ENCODE results near the gene CYSRT1. TPM values are rescaled to one million over a fixed set of nuclear protein-coding genes. Genes with fewer than 3 reads are reported as not detected.

CYSRT1 gene
- total and polyA plus RNA-seq, 2 donors (not counting 3 experiments of a cell fraction or from before 2014, with no cell fraction given) = 0.44 to 1.1 TPM

DNA sequence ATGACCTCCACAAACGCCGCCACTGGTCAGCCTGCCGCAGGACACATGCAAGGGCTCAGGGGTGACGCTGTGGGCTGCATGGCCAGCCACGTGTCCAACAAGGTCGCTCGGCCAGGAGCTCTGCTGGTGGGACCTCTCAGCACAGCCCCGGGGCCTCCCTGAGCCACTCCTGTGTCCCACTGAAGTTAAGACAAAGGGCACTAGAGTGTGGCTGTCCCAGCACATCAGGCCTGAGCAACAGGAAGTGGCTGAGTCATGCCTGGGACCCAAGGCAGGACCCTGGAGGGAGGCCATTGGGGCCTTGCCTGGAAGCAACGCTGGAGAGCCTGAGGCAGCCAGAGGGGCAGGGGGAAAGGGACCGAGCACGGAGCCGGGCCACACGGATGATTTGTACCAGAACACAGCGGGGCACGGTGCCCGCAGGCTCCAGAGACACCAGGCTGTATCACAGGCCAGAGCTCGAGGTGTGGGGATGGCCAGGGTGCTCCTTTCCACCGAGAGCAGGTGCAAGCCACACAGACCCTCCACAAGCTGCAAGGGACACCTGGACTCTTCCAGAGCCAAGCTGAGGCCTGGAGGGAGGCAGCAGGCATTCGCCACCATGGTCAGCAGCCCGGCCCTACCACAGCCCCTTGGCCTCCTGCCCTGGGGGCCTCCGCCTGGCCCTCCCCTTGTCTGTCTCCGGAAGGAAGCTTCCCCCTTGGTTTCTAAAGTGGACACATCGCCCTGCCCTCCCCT lies 46.6 kb upstream of the CYSRT1 start:
- Histone ChIP-seq H3K4me2 (ENCODE audit: insufficient read depth, low read length) (no peak overlapping the region), H3K9me3 (replicated peaks; ENCODE audit: control insufficient read depth, insufficient read depth, low read length) (no peaks in the 10 kb centered on the region), H3K27ac (ENCODE audit: insufficient read depth, low read depth, low read length) (no peak overlapping the region), H3K4me3 (replicated peaks in 1 of 3; ENCODE audit: insufficient read depth in 1 of 3, low read depth in 1 of 3, low read length in 3 of 3) (no peak overlapping the region), H4K20me1 (replicated peaks; ENCODE audit: control insufficient read depth, extremely low read depth, insufficient read depth, low read length) (no peaks in the 10 kb centered on the region), H2AFZ (ENCODE audit: low read depth, low read length) (no peak overlapping the region), H3K9me1 (replicated peaks; ENCODE audit: control insufficient read depth, extremely low read depth, insufficient read depth, low read length) (no peaks in the 10 kb centered on the region), H3K27me3 (ENCODE audit: control insufficient read depth in 2 of 2, insufficient read depth in 2 of 2, low read length in 2 of 2) (no peaks in the 10 kb centered on the region), H3K36me3 (ENCODE audit: control insufficient read depth in 2 of 2, extremely low read depth in 1 of 2, insufficient read depth in 2 of 2, low read length in 2 of 2) (peaks cover 0 to 36% of the 10 kb centered on the region in 2 experiments), H3K79me2 (ENCODE audit: control insufficient read depth, insufficient read depth, low read length) (no peaks in the 10 kb centered on the region), H3K9ac (replicated peaks; ENCODE audit: extremely low read depth, insufficient read depth, low read length) (no peak overlapping the region), H3K4me1 (ENCODE audit: control insufficient read depth, extremely low read depth, insufficient read depth, low read length) (peaks cover 6% of the 10 kb centered on the region)
- TF ChIP-seq, protein P1, sequence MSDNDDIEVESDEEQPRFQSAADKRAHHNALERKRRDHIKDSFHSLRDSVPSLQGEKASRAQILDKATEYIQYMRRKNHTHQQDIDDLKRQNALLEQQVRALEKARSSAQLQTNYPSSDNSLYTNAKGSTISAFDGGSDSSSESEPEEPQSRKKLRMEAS (IDR thresholded peaks at IDR 0.05; ENCODE audit: insufficient read depth, insufficient read length) = no peak
- TF ChIP-seq GATA2 (IDR thresholded peaks at IDR 0.05; ENCODE audit: insufficient read depth, insufficient read length, low read depth, low read length) (no peak), FOS (IDR thresholded peaks at IDR 0.05; ENCODE audit: borderline replicate concordance, insufficient read depth, low read length) (peak; percentile 33), POLR2A (IDR thresholded peaks at IDR 0.05; ENCODE audit: low read depth, low read length) (no peak)
- intact Hi-C loops (cut with micrococcal nuclease) = loop anchor here (5.0 kb wide), 1 partner anchor 61 kb away; no protein-coding TSS in a partner anchor
- CTCF ChIA-PET = interaction anchor here (1.3 kb wide), 1 partner anchor 58 kb away, joined by 4 read pairs; no protein-coding TSS in a partner anchor
- no TSS peak for BruUV-seq (replicated peaks)
- POLR2A ChIA-PET = no interaction called here
- dilution Hi-C loops (cut with MboI; ENCODE audit: extremely low pct_ligation_motif_present, low sequenced_read_pairs) = no loop called here
- FAIRE-seq (no peak), DNase-seq (ENCODE audit: low read depth, low spot score) (no peak)

DNA sequence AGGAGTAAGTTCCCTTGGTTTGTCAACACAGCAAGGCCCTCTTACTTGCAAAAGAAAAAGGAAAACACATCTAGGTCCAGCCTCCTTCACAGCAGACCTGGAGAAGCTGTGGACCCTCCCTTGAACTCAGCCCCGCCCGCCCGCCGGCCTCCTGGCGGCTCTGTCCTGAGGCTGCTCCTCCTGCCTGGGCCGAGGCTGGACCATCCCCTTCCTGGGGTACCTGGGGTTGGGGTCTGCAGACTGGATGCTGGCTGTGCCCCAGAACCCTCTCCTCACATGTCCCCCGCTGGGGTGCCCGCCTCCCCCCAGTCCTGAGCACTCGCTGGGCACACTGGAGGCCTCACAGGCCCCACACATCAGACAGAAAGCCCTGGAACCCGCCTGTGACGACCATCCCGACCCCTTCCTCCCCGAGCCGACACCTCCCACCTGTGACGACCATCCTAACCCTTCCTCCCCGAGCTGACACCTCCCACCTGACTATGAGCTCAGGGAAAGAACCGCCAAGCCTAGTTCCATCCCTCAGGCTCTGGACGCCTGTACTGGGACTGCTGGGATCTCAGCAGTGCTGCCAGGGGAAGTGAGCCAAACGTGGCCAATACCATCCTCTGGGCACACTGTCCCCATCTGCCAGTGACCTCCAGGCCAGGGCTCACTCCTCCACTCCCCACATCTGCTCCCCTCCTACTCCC lies 45.9 kb upstream of the CYSRT1 start:
- H3K4me1 ChIP-seq (ENCODE audit: control insufficient read depth, extremely low read depth, insufficient read depth, low read length) = peaks cover 6% of the 10 kb centered on the region
- H3K4me2 ChIP-seq (ENCODE audit: insufficient read depth, low read length) = no peak overlapping the region
- H3K9ac ChIP-seq (replicated peaks; ENCODE audit: extremely low read depth, insufficient read depth, low read length) = no peak overlapping the region
- H3K27me3 ChIP-seq (ENCODE audit: control insufficient read depth in 2 of 2, insufficient read depth in 2 of 2, low read length in 2 of 2) = no peaks in the 10 kb centered on the region
- no peak for FAIRE-seq
- ChIA-PET CTCF (interaction anchor here (1.3 kb wide), 1 partner anchor 58 kb away, joined by 4 read pairs; no protein-coding TSS in a partner anchor), POLR2A (no interaction called here)
- H3K79me2 ChIP-seq (ENCODE audit: control insufficient read depth, insufficient read depth, low read length) = no peaks in the 10 kb centered on the region
- no peak overlapping the region for H3K27ac ChIP-seq (ENCODE audit: insufficient read depth, low read depth, low read length)
- H3K9me3 ChIP-seq (replicated peaks; ENCODE audit: control insufficient read depth, insufficient read depth, low read length) = no peaks in the 10 kb centered on the region
- no peaks in the 10 kb centered on the region for H3K9me1 ChIP-seq (replicated peaks; ENCODE audit: control insufficient read depth, extremely low read depth, insufficient read depth, low read length)
- H3K36me3 ChIP-seq (ENCODE audit: control insufficient read depth in 2 of 2, extremely low read depth in 1 of 2, insufficient read depth in 2 of 2, low read length in 2 of 2) = peaks cover 0 to 41% of the 10 kb centered on the region in 2 experiments
- H3K4me3 ChIP-seq (replicated peaks in 1 of 3; ENCODE audit: insufficient read depth in 1 of 3, low read depth in 1 of 3, low read length in 3 of 3) = no peak overlapping the region
- DNase-seq (ENCODE audit: low read depth, low spot score) = no peak
- dilution Hi-C loops (cut with MboI; ENCODE audit: extremely low pct_ligation_motif_present, low sequenced_read_pairs) (no loop called here), intact Hi-C loops (cut with micrococcal nuclease) (loop anchor here (5.0 kb wide), 1 partner anchor 62 kb away; no protein-coding TSS in a partner anchor)
- H4K20me1 ChIP-seq (replicated peaks; ENCODE audit: control insufficient read depth, extremely low read depth, insufficient read depth, low read length) = no peaks in the 10 kb centered on the region
- no peak overlapping the region for H2AFZ ChIP-seq (ENCODE audit: low read depth, low read length)
- no TSS peak for BruUV-seq (replicated peaks)
- TF ChIP-seq JUN (IDR thresholded peaks at IDR 0.05; ENCODE audit: borderline replicate concordance, insufficient read depth, insufficient read length, low read depth) = no peak
- TF ChIP-seq EZH2 (IDR thresholded peaks at IDR 0.05; ENCODE audit: borderline replicate concordance, low read depth, low read length, severe bottlenecking) = no peak
- TF ChIP-seq GATA2 (IDR thresholded peaks at IDR 0.05; ENCODE audit: insufficient read depth, insufficient read length, low read depth, low read length) = no peak
- TF ChIP-seq POLR2A (IDR thresholded peaks at IDR 0.05; ENCODE audit: low read depth, low read length) = no peak
